ENCODE results near the gene NUP93.

Gene NUP93

DNA sequence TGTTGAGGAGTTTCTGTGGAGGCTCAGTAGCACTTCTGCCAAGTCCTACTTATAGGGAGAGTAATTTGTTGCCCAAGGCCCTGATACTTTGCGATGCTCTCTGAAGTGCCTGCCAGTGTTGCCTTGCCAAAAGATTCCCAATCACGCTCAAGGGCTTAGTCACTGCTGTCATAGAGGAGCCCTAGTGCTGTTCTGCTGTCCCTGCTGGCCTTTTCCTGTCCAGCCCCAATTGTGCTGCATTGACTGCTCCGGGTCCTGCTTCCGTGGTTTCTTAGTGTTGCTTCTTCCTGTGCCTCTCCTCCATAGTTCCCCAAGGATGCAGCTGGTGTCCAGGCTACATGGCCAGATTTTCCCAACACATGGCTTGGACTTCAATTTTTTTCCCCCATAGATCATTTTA is 13.9 kb downstream of the NUP93 start:
- no peak for DNase-seq (ENCODE audit: low read depth in 3 of 3)

- DNase-seq (ENCODE audit: low read depth in 3 of 3): no peak
Measured at GRCh38 chr16:56744996-56745640, 15.2 kb downstream of the NUP93 start.

- no peak for DNase-seq (ENCODE audit: low read depth in 3 of 3)
Measured at GRCh38 chr16:56747486-56748045, 17.6 kb downstream of the NUP93 start.

DNA sequence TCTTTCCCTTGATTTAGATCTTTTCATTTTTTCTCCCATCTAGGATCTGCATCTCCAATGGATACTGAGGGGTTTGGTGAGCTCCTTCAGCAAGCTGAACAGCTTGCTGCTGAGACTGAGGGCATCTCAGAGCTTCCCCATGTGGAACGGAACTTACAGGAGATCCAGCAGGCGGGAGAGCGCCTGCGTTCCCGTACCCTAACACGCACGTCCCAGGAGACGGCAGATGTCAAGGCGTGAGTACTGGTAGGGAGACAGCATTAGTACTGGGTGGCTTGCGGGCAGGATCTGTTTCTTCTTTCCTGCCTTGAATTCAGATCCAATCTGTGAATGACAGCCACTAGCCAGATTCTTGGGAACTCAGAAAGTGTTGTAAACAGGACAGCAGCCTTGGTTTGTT is 18.3 kb downstream of the NUP93 start:
- no peak for DNase-seq (ENCODE audit: low read depth in 3 of 3)

GRCh38 chr16:56748826-56749225 is 18.9 kb downstream of the NUP93 start:
- no peak for DNase-seq (ENCODE audit: low read depth in 3 of 3)

- no peak for DNase-seq (ENCODE audit: low read depth in 3 of 3)
Measured at GRCh38 chr16:56749672-56750491, 20.0 kb downstream of the NUP93 start.

GRCh38 chr16:56753410-56753809 is 23.5 kb downstream of the NUP93 start:
- DNase-seq (ENCODE audit: low read depth in 3 of 3): no peak

DNA sequence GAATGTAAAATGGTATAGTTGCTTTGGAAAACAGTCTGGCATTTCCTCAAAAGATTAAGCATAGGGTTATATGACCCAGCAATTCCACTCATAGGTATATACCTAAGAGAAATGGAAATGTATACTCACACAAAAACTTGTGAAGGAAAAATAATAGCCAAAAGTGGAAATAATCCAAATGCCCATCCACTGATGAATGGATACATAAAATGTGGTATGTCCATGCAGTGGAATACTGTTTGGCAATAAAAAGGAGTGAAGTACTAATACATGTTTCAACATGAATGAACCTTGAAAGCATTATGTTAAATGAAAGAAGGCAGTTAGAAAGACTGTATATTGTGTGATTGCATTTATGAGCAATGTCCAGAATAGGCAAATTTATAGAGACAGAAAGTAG is 25.1 kb downstream of the NUP93 start:
- DNase-seq (ENCODE audit: low read depth in 3 of 3): no peak

GRCh38 chr16:56758432-56758831 is 28.5 kb downstream of the NUP93 start:
- DNase-seq (ENCODE audit: low read depth in 3 of 3): no peak

DNA sequence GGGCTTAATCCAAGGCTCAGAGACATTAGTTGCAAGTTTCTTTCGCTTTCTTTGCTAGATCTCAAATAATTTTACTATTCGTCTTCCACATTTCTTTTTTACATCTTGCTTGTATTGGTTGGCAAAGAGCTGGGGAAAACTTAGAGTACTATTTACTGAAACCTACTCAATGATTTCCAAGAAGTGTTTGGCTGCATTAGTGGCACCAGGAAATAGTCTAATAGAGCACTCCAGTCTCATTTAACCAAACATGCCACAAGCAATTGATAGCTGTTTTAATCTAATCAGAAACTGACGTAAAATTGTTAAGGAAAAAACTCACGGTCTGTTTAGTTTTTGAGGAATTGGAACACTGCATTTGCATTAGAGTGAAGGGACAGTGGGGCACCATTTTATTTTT is 29.0 kb downstream of the NUP93 start:
- no peak for DNase-seq (ENCODE audit: low read depth in 3 of 3)

- peak in 1 of 3 experiments; percentile 8 for DNase-seq (ENCODE audit: low read depth in 3 of 3)
Measured at GRCh38 chr16:56763291-56763916, 33.5 kb downstream of the NUP93 start.

GRCh38 chr16:56764835-56765234 is 34.9 kb downstream of the NUP93 start:
- DNase-seq (ENCODE audit: low read depth in 3 of 3): no peak

- DNase-seq (ENCODE audit: low read depth in 3 of 3): no peak
Measured at GRCh38 chr16:56765949-56766348, 36.0 kb downstream of the NUP93 start.

GRCh38 chr16:56767024-56767423 is 37.1 kb downstream of the NUP93 start:
- DNase-seq (ENCODE audit: low read depth in 3 of 3): no peak

DNA sequence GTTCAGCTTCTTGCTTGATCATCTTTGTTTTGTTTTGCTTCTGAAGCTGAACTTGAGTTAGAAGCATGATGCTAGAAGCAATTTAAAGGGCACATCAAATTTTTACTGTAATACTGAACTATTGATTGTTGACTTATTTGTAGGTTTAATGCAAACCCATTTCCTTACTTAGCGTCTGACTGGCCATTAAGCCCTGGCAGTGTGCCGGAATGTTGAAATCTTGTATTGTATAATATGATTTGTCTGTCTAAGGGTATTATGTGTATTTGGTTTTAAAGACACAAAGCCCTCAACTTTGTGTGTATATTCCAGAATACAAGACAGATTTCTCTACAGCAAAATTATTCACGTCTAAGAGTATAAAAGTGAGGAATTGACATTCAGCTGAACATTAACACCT is 39.7 kb downstream of the NUP93 start:
- no peak for DNase-seq (ENCODE audit: low read depth in 3 of 3)

DNA sequence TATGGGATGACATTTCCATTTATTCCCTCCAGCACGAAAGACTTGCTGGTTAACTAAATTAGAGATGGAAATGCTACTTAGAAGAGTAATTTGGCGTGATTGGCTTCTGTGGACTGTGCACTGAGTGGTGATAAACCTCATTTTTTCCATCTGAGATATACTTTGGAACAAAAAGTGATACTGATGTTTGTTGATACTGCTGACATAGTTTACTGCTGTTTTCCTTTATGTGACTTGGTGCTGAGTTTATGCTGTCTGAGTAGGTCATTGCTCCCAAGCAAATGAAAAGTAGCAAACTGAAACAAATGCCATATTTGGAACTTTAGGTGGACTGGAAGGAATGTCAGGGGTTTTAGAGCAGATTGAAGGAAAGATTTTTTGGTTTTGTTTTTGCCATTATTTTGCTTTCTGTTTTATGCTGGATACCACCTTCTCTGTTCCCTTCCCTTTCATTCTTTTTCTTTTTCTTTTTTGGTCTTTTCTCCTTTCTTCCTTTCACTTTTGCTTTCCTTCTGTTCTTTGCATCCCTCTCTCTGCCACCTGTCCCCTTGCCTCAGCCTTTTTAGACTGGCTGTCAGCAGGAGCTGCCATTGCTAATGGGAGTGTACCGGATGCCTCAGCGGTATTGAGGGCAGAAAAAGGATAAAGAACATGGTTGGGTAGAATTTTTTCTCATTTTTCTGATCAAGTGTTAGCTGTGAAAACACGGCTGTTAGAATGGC is 41.8 kb downstream of the NUP93 start:
- no peak for DNase-seq (ENCODE audit: low read depth in 3 of 3)

DNA sequence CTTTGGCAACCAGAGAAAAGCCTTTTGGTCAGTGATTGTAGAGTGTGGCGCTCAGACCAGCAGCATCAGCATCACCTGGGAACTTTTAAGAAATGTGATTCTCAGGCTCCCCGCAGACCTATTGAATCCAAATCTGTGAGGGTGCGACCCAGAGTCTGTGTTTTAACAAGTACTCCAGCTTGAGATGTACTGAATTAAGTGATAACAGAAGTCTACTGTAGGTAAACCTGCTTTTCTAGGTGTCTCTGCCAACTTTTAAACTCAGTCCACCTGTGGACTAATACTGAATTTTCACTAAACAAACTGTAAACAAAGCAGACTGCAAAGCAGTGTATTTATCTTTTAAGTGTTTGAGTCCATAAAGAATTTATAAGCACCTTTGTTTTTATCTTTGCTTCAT is 43.6 kb downstream of the NUP93 start:
- no peak for DNase-seq (ENCODE audit: low read depth in 3 of 3)

- no peak for DNase-seq (ENCODE audit: low read depth in 3 of 3)
Measured at GRCh38 chr16:56774016-56774680, 44.2 kb downstream of the NUP93 start.

DNA sequence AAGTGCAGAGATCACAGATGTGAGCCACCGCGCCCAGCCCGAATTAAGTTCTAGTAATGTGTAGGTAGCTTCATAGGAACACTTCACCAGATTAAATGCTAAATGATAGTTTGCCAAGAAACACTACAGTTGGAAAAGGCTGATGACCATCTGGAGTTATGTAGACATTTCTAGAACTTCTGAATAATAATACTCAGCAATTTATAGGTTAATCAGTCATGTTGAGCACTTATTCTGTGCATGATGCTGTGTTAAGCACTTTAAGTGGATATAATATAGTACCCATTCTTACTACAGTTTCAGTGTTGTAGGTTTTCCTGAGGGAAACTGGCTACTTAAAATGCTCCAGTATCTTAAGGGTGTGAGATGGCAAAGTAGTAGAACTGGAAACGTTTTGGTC is 45.2 kb downstream of the NUP93 start:
- DNase-seq (ENCODE audit: low read depth in 3 of 3): no peak

GRCh38 chr16:56776562-56776961 is 46.6 kb downstream of the NUP93 start:
- no peak for DNase-seq (ENCODE audit: low read depth in 3 of 3)

DNA sequence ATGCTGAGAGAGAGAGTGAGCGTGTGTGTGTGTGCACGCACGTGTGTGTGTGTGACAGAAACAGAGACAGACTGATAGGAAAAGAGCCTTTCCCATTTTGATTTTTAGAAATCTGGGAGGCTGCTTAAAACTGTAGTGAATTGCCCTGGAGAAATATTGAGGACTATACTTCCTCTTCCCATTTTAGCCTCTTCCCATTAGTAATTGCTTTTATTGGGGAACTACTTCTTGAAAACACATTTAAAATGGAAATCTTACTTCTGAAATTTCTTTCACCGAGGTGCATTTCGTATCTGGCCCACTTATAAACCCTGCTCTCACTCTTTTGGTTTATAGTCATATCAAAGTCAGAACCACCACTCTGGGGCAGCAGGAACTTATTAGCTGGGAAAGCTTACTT is 47.1 kb downstream of the NUP93 start:
- DNase-seq (ENCODE audit: low read depth in 3 of 3): no peak
